ENCODE measurements around the gene ARMC9. TPM values are rescaled to one million over a fixed set of nuclear protein-coding genes. Genes with fewer than 3 reads are reported as not detected.

The ARMC9 gene
- total and polyA plus RNA-seq, 8 donors = 4.5 to 114 (median 11.0) TPM

- Histone ChIP-seq H3K36me3 (peaks cover 0 to 8% (median 0%) of the 10 kb centered on the region in 4 donors), H3K4me1 (peaks cover 17 to 23% (median 19%) of the 10 kb centered on the region in 4 donors), H3K27me3 (no peaks in the 10 kb centered on the region), H3K9me3 (peaks cover 0 to 14% (median 6%) of the 10 kb centered on the region in 4 donors), H3K27ac (no peak overlapping the region), H3K4me3 (no peak overlapping the region)
- no peak for TF ChIP-seq POLR2AphosphoS5 (IDR thresholded peaks at IDR 0.05)
- TF ChIP-seq, protein P1, sequence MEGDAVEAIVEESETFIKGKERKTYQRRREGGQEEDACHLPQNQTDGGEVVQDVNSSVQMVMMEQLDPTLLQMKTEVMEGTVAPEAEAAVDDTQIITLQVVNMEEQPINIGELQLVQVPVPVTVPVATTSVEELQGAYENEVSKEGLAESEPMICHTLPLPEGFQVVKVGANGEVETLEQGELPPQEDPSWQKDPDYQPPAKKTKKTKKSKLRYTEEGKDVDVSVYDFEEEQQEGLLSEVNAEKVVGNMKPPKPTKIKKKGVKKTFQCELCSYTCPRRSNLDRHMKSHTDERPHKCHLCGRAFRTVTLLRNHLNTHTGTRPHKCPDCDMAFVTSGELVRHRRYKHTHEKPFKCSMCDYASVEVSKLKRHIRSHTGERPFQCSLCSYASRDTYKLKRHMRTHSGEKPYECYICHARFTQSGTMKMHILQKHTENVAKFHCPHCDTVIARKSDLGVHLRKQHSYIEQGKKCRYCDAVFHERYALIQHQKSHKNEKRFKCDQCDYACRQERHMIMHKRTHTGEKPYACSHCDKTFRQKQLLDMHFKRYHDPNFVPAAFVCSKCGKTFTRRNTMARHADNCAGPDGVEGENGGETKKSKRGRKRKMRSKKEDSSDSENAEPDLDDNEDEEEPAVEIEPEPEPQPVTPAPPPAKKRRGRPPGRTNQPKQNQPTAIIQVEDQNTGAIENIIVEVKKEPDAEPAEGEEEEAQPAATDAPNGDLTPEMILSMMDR (IDR thresholded peaks at IDR 0.05) = no peak
- no peak for TF ChIP-seq EP300 (IDR thresholded peaks at IDR 0.05)
- no peak for TF ChIP-seq POLR2A (IDR thresholded peaks at IDR 0.05)
- peak in 1 of 2 donors; percentile 65 for DNase-seq
- intact Hi-C loops (cut with DNase I; ENCODE audit: low total_unique reads) = no loop called here
- 56 to 68% (median 57%) methylated on average over 15 of the region's 15 CpGs for WGBS, 5 donors
Observed at GRCh38 chr2:231383416-231384108, 185.1 kb downstream of the ARMC9 start.

DNA sequence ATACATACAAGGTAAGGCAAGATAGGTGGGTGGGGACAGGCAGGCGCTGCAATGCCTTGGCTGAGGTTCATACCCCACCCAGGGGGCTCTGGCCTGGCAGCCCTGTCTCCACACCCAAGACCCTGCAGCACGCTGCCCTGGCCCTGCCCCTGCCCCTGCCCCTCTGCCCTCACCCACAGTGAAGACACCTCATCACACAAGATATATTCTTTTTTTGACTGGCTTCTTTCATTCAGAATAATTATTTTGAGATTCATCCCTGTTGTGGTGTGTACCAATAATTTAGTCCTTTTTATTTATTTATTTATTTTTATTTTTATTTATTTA is 185.6 kb downstream of the ARMC9 start:
- Histone ChIP-seq H3K36me3 (peaks cover 0 to 8% (median 0%) of the 10 kb centered on the region in 4 donors), H3K27me3 (no peaks in the 10 kb centered on the region), H3K27ac (no peak overlapping the region), H3K4me3 (no peak overlapping the region), H3K4me1 (peaks cover 14 to 24% (median 16%) of the 10 kb centered on the region in 4 donors), H3K9me3 (peaks cover 0 to 14% (median 6%) of the 10 kb centered on the region in 4 donors)
- WGBS, 5 donors = 77 to 100% (median 83%) methylated on average over 2 of the region's 2 CpGs
- intact Hi-C loops (cut with DNase I; ENCODE audit: low total_unique reads) = no loop called here
- DNase-seq = no peak
- TF ChIP-seq POLR2AphosphoS5 (IDR thresholded peaks at IDR 0.05) = no peak
- TF ChIP-seq, protein P1 (IDR thresholded peaks at IDR 0.05) = no peak
- no peak for TF ChIP-seq EP300 (IDR thresholded peaks at IDR 0.05)
- TF ChIP-seq POLR2A (IDR thresholded peaks at IDR 0.05) = no peak

DNA sequence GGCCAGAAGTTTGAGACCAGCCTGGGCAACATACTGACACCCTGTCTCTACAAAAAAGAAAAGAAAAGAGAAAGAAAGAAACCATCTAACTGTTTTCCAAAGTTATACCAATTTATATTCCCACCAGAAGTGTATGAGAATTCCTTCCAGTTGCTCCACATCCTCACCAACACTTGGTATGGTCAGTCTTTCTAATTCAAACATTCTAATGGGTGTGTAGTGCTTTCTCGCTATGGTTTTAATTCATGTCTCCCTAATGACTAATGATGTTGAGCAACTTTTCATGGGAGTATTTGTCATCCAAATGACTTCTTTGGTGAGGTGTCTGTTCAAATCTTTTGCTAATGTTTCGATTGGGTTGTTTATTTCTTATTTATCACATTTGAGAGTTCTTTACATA is 186.5 kb downstream of the ARMC9 start:
- intact Hi-C loops (cut with DNase I; ENCODE audit: low total_unique reads) = no loop called here
- peaks cover 7 to 15% (median 9%) of the 10 kb centered on the region in 4 donors for H3K4me1 ChIP-seq
- TF ChIP-seq, protein P1 (IDR thresholded peaks at IDR 0.05) = no peak
- TF ChIP-seq EP300 (IDR thresholded peaks at IDR 0.05) = no peak
- no peak for TF ChIP-seq POLR2A (IDR thresholded peaks at IDR 0.05)
- no peak for TF ChIP-seq POLR2AphosphoS5 (IDR thresholded peaks at IDR 0.05)
- H3K27ac ChIP-seq = no peak overlapping the region
- H3K36me3 ChIP-seq = peaks cover 0 to 8% (median 0%) of the 10 kb centered on the region in 4 donors
- peaks cover 0 to 14% (median 6%) of the 10 kb centered on the region in 4 donors for H3K9me3 ChIP-seq
- H3K27me3 ChIP-seq = no peaks in the 10 kb centered on the region
- WGBS, 5 donors = 88 to 97% (median 92%) methylated on average over 2 of the region's 2 CpGs
- no peak overlapping the region for H3K4me3 ChIP-seq
- DNase-seq = no peak

GRCh38 chr2:231385429-231385828 is 187.0 kb downstream of the ARMC9 start:
- intact Hi-C loops (cut with DNase I; ENCODE audit: low total_unique reads) = no loop called here
- no peak overlapping the region for H3K27ac ChIP-seq

More at GRCh38 chr2:231385429-231385828, 187.0 kb downstream of the ARMC9 start:
- Histone ChIP-seq H3K36me3 (peaks cover 0 to 8% (median 0%) of the 10 kb centered on the region in 4 donors), H3K4me1 (peaks cover 6 to 12% (median 9%) of the 10 kb centered on the region in 4 donors), H3K4me3 (no peak overlapping the region), H3K9me3 (peaks cover 0 to 14% (median 6%) of the 10 kb centered on the region in 4 donors), H3K27me3 (no peaks in the 10 kb centered on the region)
- no peak for DNase-seq
- 82 to 91% (median 89%) methylated on average over 5 of the region's 5 CpGs for WGBS, 5 donors
- TF ChIP-seq POLR2AphosphoS5 (IDR thresholded peaks at IDR 0.05) = no peak
- no peak for TF ChIP-seq EP300 (IDR thresholded peaks at IDR 0.05)
- no peak for TF ChIP-seq POLR2A (IDR thresholded peaks at IDR 0.05)
- TF ChIP-seq, protein P1 (IDR thresholded peaks at IDR 0.05) = no peak
